Endothelial cell of coronary artery (primary cell): Measurements from ENCODE around the gene GOLT1A. TPM values are rescaled to one million over a fixed set of nuclear protein-coding genes. Genes with fewer than 3 reads are reported as not detected.

ENCODE experiments used
- total RNA-seq: library from RNA; depleted of rRNA; stranded (reverse); fragments of >200 nt; gene quantifications from 2 replicates; pipeline ENCODE4 v1.2.3, GENCODE V29; 2014

GOLT1A gene
- total RNA-seq: 0.09 TPM in 1 of 2 replicates, not detected in the other

GRCh38 chr1:204213668-204214662 lies at the start of gene GOLT1A:
TSS of gene GOLT1A (minus strand) at chr1:204213988. CDS start at chr1:204213906, 82 bp downstream.

GRCh38 chr1:204196068-204196795 lies 17.6 kb downstream of the GOLT1A start, which contains the start of gene KISS1:
TSS of gene KISS1 (minus strand) at chr1:204196491. CDS start at chr1:204192876, 3,615 bp downstream.

GRCh38 chr1:204166219-204166618 lies 47.6 kb downstream of the GOLT1A start, which contains the start of gene REN:
TSS of gene REN (minus strand) at chr1:204166337. CDS start at chr1:204166293, 44 bp downstream.

GRCh38 chr1:204151552-204152309 lies 62.1 kb downstream of the GOLT1A start, which contains the start of gene ETNK2:
TSS of gene ETNK2 (minus strand) at chr1:204152044. CDS start at chr1:204151852, 192 bp downstream.

Other genes starting within 250 kb of the GOLT1A start
- 20.0 and 21.5 TPM in 2 replicates for gene SOX13, start 140.9 kb downstream of the GOLT1A start, total RNA-seq
- 7.5 and 14.3 TPM in 2 replicates for gene ETNK2, start 61.9 kb downstream of the GOLT1A start, total RNA-seq
- not detected in 2 replicates for gene REN, start 47.7 kb downstream of the GOLT1A start, total RNA-seq
- gene KISS1, start 17.5 kb downstream of the GOLT1A start, total RNA-seq: 0.45 and 0.56 TPM in 2 replicates
- 2.9 and 5.0 TPM in 2 replicates for gene PLEKHA6, start 145.9 kb upstream of the GOLT1A start, total RNA-seq
- 23.8 and 27.4 TPM in 2 replicates for gene PPP1R15B, start 197.8 kb upstream of the GOLT1A start, total RNA-seq